HG03520 (cell line): ENCODE data around the gene MYCL.

Source experiments
- ATAC-seq: cut with Tn5 transposase; IDR thresholded peaks from one replicate; pipeline ENCODE4 v1.9.1; 2021; ENCODE audit warnings: mild to moderate bottlenecking, moderate library complexity; ENCODE audit not compliant: unreplicated experiment

The MYCL gene

DNA sequence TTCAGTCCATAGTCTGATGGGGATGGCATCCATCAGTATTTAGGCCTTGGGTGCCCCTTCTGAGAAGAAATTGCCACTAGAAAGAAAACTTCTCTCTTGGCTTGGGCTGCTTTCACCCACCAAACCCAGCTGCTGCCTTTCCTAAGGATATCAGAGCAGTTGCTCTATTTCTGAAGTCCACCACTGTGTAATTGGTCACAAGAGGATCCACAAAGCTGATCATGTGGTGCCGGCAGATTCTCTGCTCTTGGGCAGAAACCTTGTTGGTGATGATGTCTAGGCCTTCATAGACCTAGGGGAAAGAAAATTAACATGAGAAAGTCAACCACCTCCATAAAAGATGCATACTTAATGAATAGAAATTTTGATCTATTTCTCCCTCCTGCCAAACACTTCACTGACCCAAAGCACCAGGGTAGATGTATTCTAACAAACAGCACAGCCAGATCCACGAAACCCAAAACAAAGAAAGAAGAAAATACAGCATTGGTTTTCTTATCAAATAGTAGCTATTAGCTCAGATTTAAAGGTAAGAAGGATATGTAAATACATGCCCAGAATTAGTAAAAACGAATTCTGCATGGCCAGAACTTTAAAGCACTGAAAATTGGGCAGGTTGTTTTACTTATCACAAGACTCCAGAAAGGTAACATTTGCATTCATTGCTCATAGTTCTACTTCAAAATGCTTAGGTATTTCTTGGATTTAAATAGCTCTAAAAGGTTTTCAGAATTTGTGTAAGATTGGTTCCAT lies 44.4 kb downstream of the MYCL start:
- no peak for ATAC-seq

DNA sequence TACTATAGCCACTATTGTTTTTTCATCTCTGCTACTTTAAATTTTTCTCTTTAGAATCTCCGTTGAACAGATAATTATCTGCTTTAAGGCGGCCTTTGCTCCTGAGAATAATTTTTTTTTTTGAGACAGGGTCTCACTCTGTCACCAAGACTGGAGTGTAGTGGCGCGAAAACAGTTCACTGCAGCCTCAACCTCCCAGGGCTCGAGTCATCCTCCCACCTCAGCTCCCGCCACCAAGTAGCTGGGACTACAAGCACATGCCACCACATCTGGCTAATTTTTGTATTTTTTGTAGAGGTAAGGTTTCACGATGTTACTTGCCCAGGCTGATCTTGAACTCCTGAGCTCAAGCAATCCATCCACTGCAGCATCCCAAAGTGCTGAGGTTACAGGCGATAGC lies 47.0 kb downstream of the MYCL start:
- ATAC-seq = no peak

DNA sequence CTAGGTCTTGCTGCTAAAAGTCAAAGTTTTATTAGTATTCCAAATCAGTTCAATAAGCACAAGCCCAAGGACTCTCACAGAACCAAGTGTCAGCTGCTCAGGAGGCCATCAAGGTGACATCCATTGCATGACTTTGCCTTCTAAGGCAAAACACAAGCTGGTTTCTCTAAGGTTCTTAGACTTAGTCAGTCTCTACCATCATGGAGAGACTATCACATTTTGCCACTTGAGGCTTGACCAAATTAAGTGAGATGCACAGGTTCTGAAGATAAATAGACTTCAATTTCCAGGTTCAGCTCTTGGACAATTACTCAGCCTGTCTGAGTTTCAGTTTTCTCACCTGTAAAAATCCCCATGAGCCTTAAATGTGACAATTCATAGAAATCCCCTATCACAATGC lies 47.4 kb downstream of the MYCL start:
- no peak for ATAC-seq

DNA sequence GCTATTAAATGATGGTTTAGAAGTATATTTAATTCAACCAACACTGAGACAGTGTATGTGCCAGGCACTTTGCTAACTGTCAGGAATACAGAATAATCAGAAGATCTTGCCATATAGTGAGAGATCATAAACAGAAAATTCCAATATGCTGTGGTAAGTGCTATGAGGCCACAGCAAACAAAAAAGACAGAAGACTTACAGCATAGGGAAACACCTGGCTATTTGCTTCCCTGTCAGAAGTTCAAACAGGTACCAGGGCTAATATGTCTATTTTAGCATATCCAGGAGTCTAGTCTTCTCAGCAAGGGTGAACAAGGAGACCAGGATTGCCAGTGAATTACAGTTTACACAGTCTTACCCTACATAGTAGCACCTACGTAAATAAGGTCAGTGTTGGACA lies 48.8 kb downstream of the MYCL start:
- no peak for ATAC-seq

DNA sequence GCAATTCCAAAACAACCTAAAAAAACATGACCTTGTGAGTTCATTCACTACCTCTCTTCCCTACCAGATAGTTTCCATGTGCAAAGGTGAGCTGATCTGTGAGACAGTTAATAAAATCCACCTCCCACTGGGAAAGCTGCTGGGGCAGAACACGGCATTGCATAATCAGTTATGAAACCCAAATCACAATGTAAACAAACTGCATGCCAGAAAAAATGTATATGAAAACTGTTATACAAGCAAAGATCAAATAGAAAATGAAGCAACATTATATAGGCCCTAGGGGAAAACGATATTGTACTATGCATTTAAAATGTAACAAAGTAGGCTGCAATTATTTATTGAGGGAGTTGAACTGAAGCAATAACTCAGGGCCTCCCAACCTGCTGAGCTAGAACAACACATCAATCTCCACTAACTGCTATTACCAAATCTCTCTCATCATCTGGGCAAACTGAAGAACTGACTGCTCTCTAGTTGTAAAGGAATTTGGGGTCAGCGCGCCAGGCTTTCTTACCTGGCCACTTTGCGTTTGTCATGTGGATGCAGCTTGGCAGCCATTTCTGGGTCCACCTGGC lies 49.4 kb downstream of the MYCL start:
- no peak for ATAC-seq

DNA sequence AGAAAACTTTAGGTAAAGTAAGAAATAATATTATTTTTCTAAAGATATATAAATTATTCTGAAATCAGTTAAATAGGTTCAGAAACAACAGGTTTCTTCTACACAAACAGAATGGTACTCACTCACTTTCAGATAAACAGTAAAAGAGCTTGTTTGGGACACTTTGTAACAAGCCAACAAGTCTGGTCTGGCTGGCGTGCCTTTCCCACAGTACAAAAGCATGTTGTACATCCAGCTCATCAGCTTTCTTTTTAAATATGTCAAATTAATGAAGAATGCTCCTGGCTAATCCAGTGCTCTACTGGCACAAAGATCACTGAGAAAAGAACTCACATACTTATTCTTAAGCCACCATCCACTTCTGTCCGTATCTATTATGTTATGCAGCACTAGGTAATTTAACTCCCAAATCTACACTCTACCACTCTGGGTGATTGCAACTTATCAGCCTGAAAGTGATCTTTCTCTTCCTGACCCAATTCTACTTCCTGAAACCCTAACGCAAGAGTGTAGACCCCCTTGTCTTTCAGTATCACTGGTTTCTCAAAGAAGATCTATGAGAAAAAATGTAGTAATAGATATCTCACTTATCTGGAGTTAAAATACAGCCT lies 51.0 kb downstream of the MYCL start:
- ATAC-seq = no peak

DNA sequence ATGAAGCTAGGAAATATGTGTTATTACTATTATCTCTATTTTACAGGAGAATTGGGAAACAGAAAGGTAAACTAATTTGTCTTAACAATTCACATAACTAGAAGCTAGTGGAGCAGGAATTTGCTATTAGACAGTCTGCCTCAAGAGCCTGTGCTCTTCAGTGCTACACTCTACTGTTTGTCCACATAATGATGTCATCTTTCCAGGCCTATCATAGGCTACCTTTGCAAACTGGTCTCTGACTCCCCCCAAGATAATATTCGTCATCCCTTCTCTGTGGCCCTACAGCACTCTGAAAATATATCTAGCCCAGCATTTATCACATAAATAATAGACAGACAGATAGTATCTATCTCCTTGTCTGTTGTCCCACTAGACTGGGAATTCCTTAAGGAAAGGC lies 52.5 kb downstream of the MYCL start:
- no peak for ATAC-seq

DNA sequence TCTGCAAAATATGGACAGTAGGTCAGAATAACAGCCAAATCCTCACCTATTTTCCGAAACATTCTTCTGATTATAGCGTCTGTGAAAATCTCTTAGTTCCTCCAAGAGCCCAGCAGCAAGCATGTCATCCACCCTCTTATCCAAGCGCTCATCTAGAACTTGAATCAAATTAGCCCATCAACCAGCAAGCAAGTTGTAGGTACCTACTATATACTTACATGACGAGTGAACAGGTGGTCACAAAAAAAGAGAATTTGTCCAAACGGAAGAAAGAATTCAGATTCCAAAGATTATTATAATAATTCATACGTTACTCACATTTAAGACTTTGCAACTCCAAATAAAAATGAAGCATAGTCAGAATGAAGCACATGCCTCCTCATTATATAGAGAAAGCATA lies 53.8 kb downstream of the MYCL start:
- no peak for ATAC-seq

DNA sequence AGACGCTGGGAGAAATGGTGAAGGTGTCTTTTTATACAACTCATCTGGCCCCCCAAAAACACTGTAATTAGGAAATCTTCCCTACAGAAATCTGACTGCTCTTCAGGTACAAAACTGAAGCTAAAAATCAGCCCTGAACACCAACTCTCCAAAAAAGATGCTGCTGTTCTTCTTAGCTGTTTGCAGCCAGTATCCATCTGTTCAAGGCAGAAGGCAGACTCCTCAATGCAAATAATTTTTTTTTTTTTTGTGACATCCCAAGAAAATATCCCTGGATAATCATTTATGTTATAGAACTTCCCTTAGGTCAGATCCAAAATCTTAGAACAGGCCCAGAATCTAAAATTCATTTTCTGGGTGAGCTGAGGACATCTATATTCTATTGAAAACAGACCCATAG lies 54.9 kb downstream of the MYCL start:
- ATAC-seq = no peak

DNA sequence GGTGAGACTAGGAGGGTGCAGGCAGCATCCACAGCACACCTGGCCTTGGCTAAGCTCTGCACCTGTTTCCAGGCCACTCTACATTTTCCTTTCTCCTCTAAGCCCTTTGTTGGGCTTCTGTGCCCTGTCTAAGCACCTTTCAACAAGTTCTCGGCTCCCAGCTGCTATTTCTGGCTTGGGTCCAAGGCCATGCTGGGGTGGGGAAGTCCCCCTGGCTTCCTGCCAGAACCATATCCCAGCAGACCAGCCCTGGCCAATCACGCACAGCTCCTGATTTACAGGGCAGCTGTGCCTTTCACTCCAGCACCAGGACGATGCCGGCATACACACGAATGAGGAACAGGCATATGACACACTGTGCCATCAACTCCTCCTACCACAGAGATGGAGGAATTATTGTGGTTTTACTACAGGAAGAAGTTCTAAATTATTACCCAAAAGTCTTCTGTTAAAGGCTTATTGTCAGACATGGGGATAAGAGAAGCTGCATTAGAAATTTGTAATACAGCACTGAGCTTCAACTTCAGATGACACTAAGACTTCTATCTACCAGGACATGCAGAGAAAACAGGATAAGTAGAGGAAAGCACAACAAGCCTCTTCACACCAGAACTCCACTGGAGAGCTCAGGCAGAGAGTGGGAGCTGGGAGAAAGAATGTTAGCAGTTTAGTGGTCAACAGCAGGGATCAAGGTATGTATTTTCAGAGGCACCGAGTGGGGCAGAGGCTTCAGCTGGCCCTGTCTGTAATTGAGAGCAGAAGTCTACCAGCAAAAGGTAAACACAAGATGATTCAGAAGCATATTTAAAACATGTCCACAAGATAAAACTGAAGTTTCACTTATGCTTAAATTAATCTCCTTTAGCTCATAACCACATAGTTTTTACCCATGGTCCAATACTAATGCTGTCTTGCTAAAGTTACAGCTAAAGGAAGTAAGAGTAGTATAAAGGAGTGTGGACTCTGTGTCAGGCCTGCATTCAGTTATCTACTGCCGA lies 55.8 kb downstream of the MYCL start:
- no peak for ATAC-seq
